HepG2 (cell line): ENCODE data around the gene PDCD1LG2. TPM values are rescaled to one million over a fixed set of nuclear protein-coding genes. Genes with fewer than 3 reads are reported as not detected.

Experiments used
- ATAC-seq: fragments of 200-7000 bp; cut with Tn5 transposase; 3 replicates; pipeline ENCODE4 v1.9.1; 2020; ENCODE audit warnings: mild to moderate bottlenecking, moderate library complexity
- BruUV-seq: library from RNA; stranded (reverse); fragments of 400-500 nt; replicated peaks from 2 replicates; lab custom pipeline; 2021; lab: Mats Ljungman, UMichigan
- CTCF ChIA-PET: fragments of 300-600 bp; formaldehyde crosslinking; extraction: SDS; loops from one replicate; lab custom pipeline; 2021; ENCODE audit warnings: low total read pairs, inconsistent platforms, low intra/inter-chr PET ratio; lab: Yijun Ruan, JAX
- POLR2A ChIA-PET: fragments of 350-600 bp; sonication (Branson Sonifier 250); formaldehyde crosslinking; loops from one replicate; lab custom pipeline; 2020; ENCODE audit warnings: antibody characterized with exemption, inconsistent platforms; lab: Yijun Ruan, JAX
- DNase-seq: peaks from one replicate; pipeline ENCODE4 v3.0.0-alpha.2; 2015; ENCODE audit warnings: low spot score
- FAIRE-seq: peaks from 3 replicates; lab custom pipeline; 2011; peaks lifted over from hg19 to GRCh38; lab: Jason Lieb, UNC
- H2AFZ ChIP-seq: one replicate; pipeline ENCODE4 v1.6.1; 2011; ENCODE audit warnings: low read length, inconsistent platforms
- H3K27ac ChIP-seq: fragments of 300-600 bp; 3 replicates; pipeline ENCODE4 v1.8.0; 2011; ENCODE audit warnings: mixed run types, mild to moderate bottlenecking, mixed read lengths, low read length, inconsistent platforms; ENCODE audit not compliant: insufficient read depth; ENCODE audit errors: extremely low read length
- H3K27me3 ChIP-seq, 2 experiments: fragments of 200-600 bp in 1 of 2; 2 replicates in 1 of 2; 3 replicates in 1 of 2; pipeline versions ENCODE4 v1.6.0 to v1.8.0; 2011; ENCODE audit warnings: low read length in 2 of 2, mild to moderate bottlenecking in 2 of 2, moderate library complexity in 2 of 2, inconsistent platforms in 1 of 2; ENCODE audit not compliant: insufficient read depth in 2 of 2, control insufficient read depth in 1 of 2
- H3K36me3 ChIP-seq, 2 experiments: fragments of 200-600 bp in 1 of 2; replicated peaks in 1 of 2; 2 replicates in 1 of 2; 3 replicates in 1 of 2; pipeline versions ENCODE4 v1.5.1 to v1.8.0; 2011; ENCODE audit warnings: low read length in 2 of 2, inconsistent platforms in 1 of 2; ENCODE audit not compliant: insufficient read depth in 2 of 2, control insufficient read depth in 1 of 2
- H3K4me1 ChIP-seq: 2 replicates; pipeline ENCODE4 v1.5.1; 2012; ENCODE audit warnings: low read length, inconsistent platforms; ENCODE audit not compliant: insufficient read depth
- H3K4me2 ChIP-seq: 2 replicates; pipeline ENCODE4 v1.6.0; 2011; ENCODE audit warnings: low read depth, low read length, inconsistent platforms
- H3K4me3 ChIP-seq, 3 experiments: fragments of 200-600 bp in 1 of 3; sonication (generic), shearing (Covaris generic) in 1 of 3; replicated peaks in 1 of 3; 2 replicates each; pipeline ENCODE4 v1.5.1; 2011 to 2016; ENCODE audit warnings: low read length in 3 of 3, inconsistent platforms in 2 of 3, low read depth in 2 of 3, mild to moderate bottlenecking in 2 of 3, control low read depth in 1 of 3, mixed read lengths in 1 of 3; ENCODE audit not compliant: insufficient read depth in 1 of 3
- H3K79me2 ChIP-seq: one replicate; pipeline ENCODE4 v1.6.1; 2011; ENCODE audit warnings: low read length, inconsistent platforms; ENCODE audit not compliant: insufficient read depth
- H3K9ac ChIP-seq: 2 replicates; pipeline ENCODE4 v1.6.0; 2011; ENCODE audit warnings: mild to moderate bottlenecking, low read depth, low read length, inconsistent platforms; ENCODE audit not compliant: insufficient read depth
- H3K9me3 ChIP-seq: 2 replicates; pipeline ENCODE4 v1.5.1; 2012; ENCODE audit warnings: mild to moderate bottlenecking, low read length
- H4K20me1 ChIP-seq: 2 replicates; pipeline ENCODE4 v1.6.0; 2011; ENCODE audit warnings: inconsistent platforms, mild to moderate bottlenecking, low read length, moderate library complexity; ENCODE audit not compliant: insufficient read depth
- ARID5B ChIP-seq: IDR thresholded peaks from 2 replicates; pipeline ENCODE4 v1.4.0; 2020; ENCODE audit warnings: mild to moderate bottlenecking, missing genetic modification reagents
- CHD2 ChIP-seq: IDR thresholded peaks from 2 replicates; pipeline ENCODE4 v1.6.1; 2011; ENCODE audit warnings: low read depth, low read length, improper control_type of control experiment
- FOXA1 ChIP-seq, 2 experiments: fragments of 450-650 bp in 1 of 2; sonication (generic) in 1 of 2; formaldehyde crosslinking in 1 of 2; IDR thresholded peaks; 2 replicates each; pipeline versions ENCODE4 v1.4.0 to v1.6.1; 2016 to 2020; ENCODE audit warnings: missing genetic modification reagents in 1 of 2
- HIC2 ChIP-seq: sonication (generic); formaldehyde crosslinking; IDR thresholded peaks from 2 replicates; pipeline ENCODE4 v1.9.0; 2022; ENCODE audit warnings: low read depth, missing genetic modification reagents
- HNF4A ChIP-seq: sonication (generic); formaldehyde crosslinking; IDR thresholded peaks from 2 replicates; pipeline ENCODE4 v1.4.0; 2020; ENCODE audit warnings: missing genetic modification reagents
- JUND ChIP-seq: sonication (generic); formaldehyde crosslinking; IDR thresholded peaks from 2 replicates; pipeline ENCODE4 v1.8.0; 2022; ENCODE audit warnings: mild to moderate bottlenecking, missing genetic modification reagents
- TCF7L2 ChIP-seq: IDR thresholded peaks from 2 replicates; pipeline ENCODE4 v1.6.1; 2011; ENCODE audit warnings: mild to moderate bottlenecking, low read depth, low read length, moderate library complexity
- ZNF207 ChIP-seq: fragments of 450-650 bp; IDR thresholded peaks from 2 replicates; pipeline ENCODE4 v1.6.1; 2016; ENCODE audit warnings: antibody characterized with exemption, borderline replicate concordance
- ZNF331 ChIP-seq: sonication (generic); formaldehyde crosslinking; IDR thresholded peaks from 2 replicates; pipeline ENCODE4 v1.4.0; 2020; ENCODE audit warnings: missing genetic modification reagents
- ZNF530 ChIP-seq: sonication (generic); formaldehyde crosslinking; IDR thresholded peaks from 2 replicates; pipeline ENCODE4 v1.5.0; 2020; ENCODE audit warnings: low read depth, mild to moderate bottlenecking, missing genetic modification reagents
- WGBS: methylation state at CpG from one replicate; pipeline ENCODE4 v1.1.6; 2017; ENCODE audit warnings: low lambda C conversion rate; 5-methylcytosine and 5-hydroxymethylcytosine counted together
- in situ Hi-C: cut with HindIII; loops from 2 replicates; pipeline ENCODE4 v1.10.0; 2017; ENCODE audit warnings: low pct_unique_long_range_greater_than_20kb; ENCODE audit not compliant: extremely low pct_ligation_motif_present
- intact Hi-C: fragments of 100-400 bp; cut with micrococcal nuclease; formaldehyde crosslinking; loops from one replicate; pipeline ENCODE4 v1.10.0; 2022; ENCODE audit not compliant: unreplicated experiment
- polyA plus RNA-seq, 8 experiments: library from polyadenylated mRNA; depleted of rRNA in 3 of 8; stranded (reverse) in 7 of 8; unstranded in 1 of 8; fragments of >200 nt; fragmentation: Illumina TruSeq in 4 of 8; extraction: Trizol in 4 of 8; gene quantifications; 2 replicates each; pipeline versions ENCODE4 v1.2.1 to v1.2.3, GENCODE V29; 2011 to 2016; ENCODE audit warnings: low read depth in 4 of 8, missing spikeins in 1 of 8, mixed read lengths in 1 of 8; ENCODE audit not compliant: insufficient read depth in 1 of 8
- total RNA-seq, 5 experiments: library from RNA; depleted of rRNA; stranded (reverse); fragments of >200 nt; fragmentation: Illumina TruSeq; extraction: Trizol; gene quantifications; 2 replicates each; pipeline ENCODE4 v1.2.3, GENCODE V29; 2016; ENCODE audit warnings: low read depth in 1 of 5
- TF ChIP-seq, protein P1 (sequence below): sonication (generic); formaldehyde crosslinking; IDR thresholded peaks from 2 replicates; pipeline ENCODE4 v1.5.0; 2020; ENCODE audit warnings: mild to moderate bottlenecking, missing genetic modification reagents, borderline replicate concordance

The PDCD1LG2 gene
- total and polyA plus RNA-seq, 2 of the 13 experiments (the other 11 are each of a cell fraction or from before 2014, with no cell fraction given), result not detected

- Histone ChIP-seq H3K27me3 (no peaks in the 10 kb centered on the region), H3K27ac (no peak overlapping the region), H2AFZ (no peak overlapping the region), H3K4me2 (no peak overlapping the region), H4K20me1 (no peaks in the 10 kb centered on the region), H3K9me3 (no peaks in the 10 kb centered on the region), H3K4me1 (no peaks in the 10 kb centered on the region), H3K9ac (no peak overlapping the region), H3K4me3 (no peak overlapping the region), H3K36me3 (no peaks in the 10 kb centered on the region), H3K79me2 (no peaks in the 10 kb centered on the region)
- in situ Hi-C loops, result loop anchor here (10.0 to 25.0 kb wide), 2 partner anchors 147 to 830 kb away; no protein-coding TSS in a partner anchor
- intact Hi-C loops, result loop anchor here (5.0 kb wide), 1 partner anchor 365 kb away; no protein-coding TSS in a partner anchor
- BruUV-seq, result no TSS peak
- POLR2A ChIA-PET, result no interaction called here
- CTCF ChIA-PET, result no interaction called here
- FAIRE-seq (no peak), ATAC-seq (no peak), DNase-seq (no peak)
- WGBS, result 25% methylated on average over 3 of the region's 3 CpGs
- no peak for TF ChIP-seq ZNF207
- TF ChIP-seq, protein P1, sequence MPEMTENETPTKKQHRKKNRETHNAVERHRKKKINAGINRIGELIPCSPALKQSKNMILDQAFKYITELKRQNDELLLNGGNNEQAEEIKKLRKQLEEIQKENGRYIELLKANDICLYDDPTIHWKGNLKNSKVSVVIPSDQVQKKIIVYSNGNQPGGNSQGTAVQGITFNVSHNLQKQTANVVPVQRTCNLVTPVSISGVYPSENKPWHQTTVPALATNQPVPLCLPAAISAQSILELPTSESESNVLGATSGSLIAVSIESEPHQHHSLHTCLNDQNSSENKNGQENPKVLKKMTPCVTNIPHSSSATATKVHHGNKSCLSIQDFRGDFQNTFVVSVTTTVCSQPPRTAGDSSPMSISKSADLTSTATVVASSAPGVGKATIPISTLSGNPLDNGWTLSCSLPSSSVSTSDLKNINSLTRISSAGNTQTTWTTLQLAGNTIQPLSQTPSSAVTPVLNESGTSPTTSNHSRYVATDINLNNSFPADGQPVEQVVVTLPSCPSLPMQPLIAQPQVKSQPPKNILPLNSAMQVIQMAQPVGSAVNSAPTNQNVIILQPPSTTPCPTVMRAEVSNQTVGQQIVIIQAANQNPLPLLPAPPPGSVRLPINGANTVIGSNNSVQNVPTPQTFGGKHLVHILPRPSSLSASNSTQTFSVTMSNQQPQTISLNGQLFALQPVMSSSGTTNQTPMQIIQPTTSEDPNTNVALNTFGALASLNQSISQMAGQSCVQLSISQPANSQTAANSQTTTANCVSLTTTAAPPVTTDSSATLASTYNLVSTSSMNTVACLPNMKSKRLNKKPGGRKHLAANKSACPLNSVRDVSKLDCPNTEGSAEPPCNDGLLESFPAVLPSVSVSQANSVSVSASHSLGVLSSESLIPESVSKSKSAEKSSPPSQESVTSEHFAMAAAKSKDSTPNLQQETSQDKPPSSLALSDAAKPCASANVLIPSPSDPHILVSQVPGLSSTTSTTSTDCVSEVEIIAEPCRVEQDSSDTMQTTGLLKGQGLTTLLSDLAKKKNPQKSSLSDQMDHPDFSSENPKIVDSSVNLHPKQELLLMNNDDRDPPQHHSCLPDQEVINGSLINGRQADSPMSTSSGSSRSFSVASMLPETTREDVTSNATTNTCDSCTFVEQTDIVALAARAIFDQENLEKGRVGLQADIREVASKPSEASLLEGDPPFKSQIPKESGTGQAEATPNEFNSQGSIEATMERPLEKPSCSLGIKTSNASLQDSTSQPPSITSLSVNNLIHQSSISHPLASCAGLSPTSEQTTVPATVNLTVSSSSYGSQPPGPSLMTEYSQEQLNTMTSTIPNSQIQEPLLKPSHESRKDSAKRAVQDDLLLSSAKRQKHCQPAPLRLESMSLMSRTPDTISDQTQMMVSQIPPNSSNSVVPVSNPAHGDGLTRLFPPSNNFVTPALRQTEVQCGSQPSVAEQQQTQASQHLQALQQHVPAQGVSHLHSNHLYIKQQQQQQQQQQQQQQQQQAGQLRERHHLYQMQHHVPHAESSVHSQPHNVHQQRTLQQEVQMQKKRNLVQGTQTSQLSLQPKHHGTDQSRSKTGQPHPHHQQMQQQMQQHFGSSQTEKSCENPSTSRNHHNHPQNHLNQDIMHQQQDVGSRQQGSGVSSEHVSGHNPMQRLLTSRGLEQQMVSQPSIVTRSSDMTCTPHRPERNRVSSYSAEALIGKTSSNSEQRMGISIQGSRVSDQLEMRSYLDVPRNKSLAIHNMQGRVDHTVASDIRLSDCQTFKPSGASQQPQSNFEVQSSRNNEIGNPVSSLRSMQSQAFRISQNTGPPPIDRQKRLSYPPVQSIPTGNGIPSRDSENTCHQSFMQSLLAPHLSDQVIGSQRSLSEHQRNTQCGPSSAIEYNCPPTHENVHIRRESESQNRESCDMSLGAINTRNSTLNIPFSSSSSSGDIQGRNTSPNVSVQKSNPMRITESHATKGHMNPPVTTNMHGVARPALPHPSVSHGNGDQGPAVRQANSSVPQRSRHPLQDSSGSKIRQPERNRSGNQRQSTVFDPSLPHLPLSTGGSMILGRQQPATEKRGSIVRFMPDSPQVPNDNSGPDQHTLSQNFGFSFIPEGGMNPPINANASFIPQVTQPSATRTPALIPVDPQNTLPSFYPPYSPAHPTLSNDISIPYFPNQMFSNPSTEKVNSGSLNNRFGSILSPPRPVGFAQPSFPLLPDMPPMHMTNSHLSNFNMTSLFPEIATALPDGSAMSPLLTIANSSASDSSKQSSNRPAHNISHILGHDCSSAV (CRISPR knock-in tag), result no peak
- TF ChIP-seq ZNF530 (CRISPR knock-in tag), result no peak
- no peak for TF ChIP-seq ARID5B (CRISPR knock-in tag)
- no peak for TF ChIP-seq HIC2 (CRISPR knock-in tag)
- no peak for TF ChIP-seq JUND (CRISPR knock-in tag)
- no peak for TF ChIP-seq HNF4A (CRISPR knock-in tag)
- TF ChIP-seq FOXA1 (IDR thresholded peaks at IDR 0.05), result no peak
- no peak for TF ChIP-seq FOXA1 (CRISPR knock-in tag; IDR thresholded peaks at IDR 0.05)
- TF ChIP-seq TCF7L2, result no peak
- TF ChIP-seq ZNF331 (CRISPR knock-in tag), result no peak
- no peak for TF ChIP-seq CHD2
Measured at GRCh38 chr9:5592231-5592630, 81.9 kb downstream of the PDCD1LG2 start.
